Measurements from ENCODE around the gene TSEN54.

The TSEN54 gene

GRCh38 chr17:75563063-75563758 lies 46.9 kb downstream of the TSEN54 start:
- no peak for DNase-seq (ENCODE audit: low read depth, low spot score)
- no peak for TF ChIP-seq CTCF (IDR thresholded peaks at IDR 0.05; ENCODE audit: low read depth, low read length)
- in situ Hi-C loops (cut with HindIII; ENCODE audit: low sequenced_read_pairs) = no loop called here
- H3K4me3 ChIP-seq (ENCODE audit: low read depth, low read length) = no peak overlapping the region

- H3K4me3 ChIP-seq (ENCODE audit: low read depth, low read length) = no peak overlapping the region
- TF ChIP-seq CTCF (IDR thresholded peaks at IDR 0.05; ENCODE audit: low read depth, low read length) = no peak
- DNase-seq (ENCODE audit: low read depth, low spot score) = no peak
- in situ Hi-C loops (cut with HindIII; ENCODE audit: low sequenced_read_pairs) = no loop called here
Observed at GRCh38 chr17:75564195-75564594, 47.9 kb downstream of the TSEN54 start.

- in situ Hi-C loops (cut with HindIII; ENCODE audit: low sequenced_read_pairs) = no loop called here
- DNase-seq (ENCODE audit: low read depth, low spot score) = no peak
- no peak for TF ChIP-seq CTCF (IDR thresholded peaks at IDR 0.05; ENCODE audit: low read depth, low read length)
- no peak overlapping the region for H3K4me3 ChIP-seq (ENCODE audit: low read depth, low read length)
Observed at GRCh38 chr17:75565066-75565465, 48.7 kb downstream of the TSEN54 start.

GRCh38 chr17:75565618-75566017 lies 49.3 kb downstream of the TSEN54 start:
- in situ Hi-C loops (cut with HindIII; ENCODE audit: low sequenced_read_pairs) = no loop called here
- H3K4me3 ChIP-seq (ENCODE audit: low read depth, low read length) = no peak overlapping the region
- no peak for DNase-seq (ENCODE audit: low read depth, low spot score)
- TF ChIP-seq CTCF (IDR thresholded peaks at IDR 0.05; ENCODE audit: low read depth, low read length) = no peak

- no peak for DNase-seq (ENCODE audit: low read depth, low spot score)
- no peak overlapping the region for H3K4me3 ChIP-seq (ENCODE audit: low read depth, low read length)
- in situ Hi-C loops (cut with HindIII; ENCODE audit: low sequenced_read_pairs) = no loop called here
- no peak for TF ChIP-seq CTCF (IDR thresholded peaks at IDR 0.05; ENCODE audit: low read depth, low read length)
Observed at GRCh38 chr17:75566416-75566815, 50.1 kb downstream of the TSEN54 start.

- in situ Hi-C loops (cut with HindIII; ENCODE audit: low sequenced_read_pairs) = no loop called here
- TF ChIP-seq CTCF (IDR thresholded peaks at IDR 0.05; ENCODE audit: low read depth, low read length) = no peak
- no peak for DNase-seq (ENCODE audit: low read depth, low spot score)
- H3K4me3 ChIP-seq (ENCODE audit: low read depth, low read length) = no peak overlapping the region
Observed at GRCh38 chr17:75566834-75567233, 50.5 kb downstream of the TSEN54 start.

All from astrocyte of the spinal cord (primary cell).